ENCODE data around the gene PSME2.

- no peak for TF ChIP-seq MAX (IDR thresholded peaks at IDR 0.05)
- no peak for TF ChIP-seq POLR2A (IDR thresholded peaks at IDR 0.05; ENCODE audit: low read length)
- TF ChIP-seq CTCF (IDR thresholded peaks at IDR 0.05): no peak
- TF ChIP-seq HMGXB4 (CRISPR knock-in tag; IDR thresholded peaks at IDR 0.05; ENCODE audit: borderline replicate concordance): no peak
- no peak for TF ChIP-seq MAFK (IDR thresholded peaks at IDR 0.05; ENCODE audit: partially characterized antibody)
- no peak for TF ChIP-seq USF2 (IDR thresholded peaks at IDR 0.05)
- no peak for TF ChIP-seq CHD4 (IDR thresholded peaks at IDR 0.05; ENCODE audit: borderline replicate concordance)
- TF ChIP-seq REST (IDR thresholded peaks at IDR 0.05): no peak
- TF ChIP-seq SMC3 (IDR thresholded peaks at IDR 0.05): no peak
- no peak for TF ChIP-seq RNF2 (IDR thresholded peaks at IDR 0.05; ENCODE audit: borderline replicate concordance, low read depth)
Observed at GRCh38 chr14:24122416-24122815, 24.0 kb downstream of the PSME2 start.
